Epithelial cell of proximal tubule (primary cell): ENCODE measurements around the gene C1QTNF6. TPM values are rescaled to one million over a fixed set of nuclear protein-coding genes. Genes with fewer than 3 reads are reported as not detected.

Experiments used
- DNase-seq: peaks from one replicate; pipeline ENCODE4 v3.0.0-alpha.2; 2011; ENCODE audit warnings: low read depth
- H3K4me3 ChIP-seq: 2 replicates; pipeline ENCODE4 v1.5.1; 2011; ENCODE audit warnings: low read depth, mild to moderate bottlenecking, low read length
- CTCF ChIP-seq: conservative IDR thresholded peaks from 2 replicates; pipeline ENCODE4 v1.5.1; 2012; ENCODE audit warnings: low read depth, mild to moderate bottlenecking, low read length
- total RNA-seq: library from RNA; depleted of rRNA; stranded (reverse); fragments of >200 nt; gene quantifications from 2 replicates; pipeline ENCODE4 v1.2.3, GENCODE V29; 2015

The C1QTNF6 gene
- total RNA-seq, 1 donor from 2014 or later, result 2.1 TPM

GRCh38 chr22:37135023-37135422, 53.0 kb downstream of the C1QTNF6 start:
- no peak for TF ChIP-seq CTCF

GRCh38 chr22:37133304-37134018, 54.6 kb downstream of the C1QTNF6 start:
- no peak overlapping the region for H3K4me3 ChIP-seq
- TF ChIP-seq CTCF, result no peak
- no peak for DNase-seq

More at GRCh38 chr22:37135023-37135422, 53.0 kb downstream of the C1QTNF6 start:
- DNase-seq, result no peak
- no peak overlapping the region for H3K4me3 ChIP-seq

- no peak overlapping the region for H3K4me3 ChIP-seq
- no peak for TF ChIP-seq CTCF
- no peak for DNase-seq
Measured at GRCh38 chr22:37132773-37133172, 55.3 kb downstream of the C1QTNF6 start.

Other genes with a start within 250 kb of the C1QTNF6 start
- gene TST, start 168.8 kb downstream of the C1QTNF6 start, total RNA-seq, result 49.6 and 66.9 TPM in 2 replicates
- gene MPST, start 168.5 kb downstream of the C1QTNF6 start, total RNA-seq, result 215 and 252 TPM in 2 replicates
- gene KCTD17, start 136.5 kb downstream of the C1QTNF6 start, total RNA-seq, result 35.6 and 35.9 TPM in 2 replicates
- gene TMPRSS6, start 78.5 kb downstream of the C1QTNF6 start, total RNA-seq, result not detected in 2 replicates
- gene IL2RB, start 38.3 kb downstream of the C1QTNF6 start, total RNA-seq, result 0.06 and 0.72 TPM in 2 replicates
- not detected in 2 replicates for gene SSTR3, start 24.2 kb upstream of the C1QTNF6 start, total RNA-seq
- 51.9 and 58.2 TPM in 2 replicates for gene RAC2, start 56.0 kb upstream of the C1QTNF6 start, total RNA-seq
- gene CYTH4, start 94.3 kb upstream of the C1QTNF6 start, total RNA-seq, result 0.07 TPM in 1 of 2 replicates, not detected in the other
- 4.6 and 11.7 TPM in 2 replicates for gene ELFN2, start 239.2 kb upstream of the C1QTNF6 start, total RNA-seq